ENCODE results near the gene ZCCHC9. TPM values are rescaled to one million over a fixed set of nuclear protein-coding genes. Genes with fewer than 3 reads are reported as not detected.

ZCCHC9 gene
- total RNA-seq, 6 donors from 2014 or later: 14.7 to 35.6 (median 18.3) TPM

DNA sequence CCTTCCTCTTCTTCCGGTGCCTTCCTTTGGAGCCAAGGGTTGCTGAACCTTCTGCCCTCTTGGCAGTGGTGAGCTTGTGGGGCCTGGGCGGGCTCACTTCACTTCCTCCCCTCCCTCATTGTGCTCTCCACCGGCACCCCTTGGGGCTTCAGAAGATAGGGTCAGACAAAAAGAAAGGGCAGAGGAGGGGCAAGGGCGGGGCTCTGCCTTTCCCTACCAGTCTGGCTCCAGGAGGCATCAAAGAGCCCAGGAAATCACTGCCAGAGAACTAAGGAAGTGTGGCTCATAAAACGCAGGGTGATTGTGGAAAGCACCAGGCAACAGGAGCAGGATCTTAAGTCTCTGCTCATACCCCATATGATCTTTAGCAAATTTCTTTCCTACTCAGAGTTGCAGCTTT lies 57.7 kb downstream of the ZCCHC9 start:
- H3K27ac ChIP-seq: no peak overlapping the region
- H3K4me1 ChIP-seq: no peaks in the 10 kb centered on the region
- H3K9me3 ChIP-seq: no peaks in the 10 kb centered on the region
- ATAC-seq (ENCODE audit: low FRiP score in 2 of 2) (no peak), DNase-seq (no peak)
- no peaks in the 10 kb centered on the region for H3K27me3 ChIP-seq
- no peaks in the 10 kb centered on the region for H3K36me3 ChIP-seq
- WGBS, 2 donors: 49 to 55% methylated on average over 5 of the region's 5 CpGs
- TF ChIP-seq POLR2A (IDR thresholded peaks at IDR 0.05): no peak
- TF ChIP-seq, protein P1, sequence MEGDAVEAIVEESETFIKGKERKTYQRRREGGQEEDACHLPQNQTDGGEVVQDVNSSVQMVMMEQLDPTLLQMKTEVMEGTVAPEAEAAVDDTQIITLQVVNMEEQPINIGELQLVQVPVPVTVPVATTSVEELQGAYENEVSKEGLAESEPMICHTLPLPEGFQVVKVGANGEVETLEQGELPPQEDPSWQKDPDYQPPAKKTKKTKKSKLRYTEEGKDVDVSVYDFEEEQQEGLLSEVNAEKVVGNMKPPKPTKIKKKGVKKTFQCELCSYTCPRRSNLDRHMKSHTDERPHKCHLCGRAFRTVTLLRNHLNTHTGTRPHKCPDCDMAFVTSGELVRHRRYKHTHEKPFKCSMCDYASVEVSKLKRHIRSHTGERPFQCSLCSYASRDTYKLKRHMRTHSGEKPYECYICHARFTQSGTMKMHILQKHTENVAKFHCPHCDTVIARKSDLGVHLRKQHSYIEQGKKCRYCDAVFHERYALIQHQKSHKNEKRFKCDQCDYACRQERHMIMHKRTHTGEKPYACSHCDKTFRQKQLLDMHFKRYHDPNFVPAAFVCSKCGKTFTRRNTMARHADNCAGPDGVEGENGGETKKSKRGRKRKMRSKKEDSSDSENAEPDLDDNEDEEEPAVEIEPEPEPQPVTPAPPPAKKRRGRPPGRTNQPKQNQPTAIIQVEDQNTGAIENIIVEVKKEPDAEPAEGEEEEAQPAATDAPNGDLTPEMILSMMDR (IDR thresholded peaks at IDR 0.05): no peak
- TF ChIP-seq EP300 (IDR thresholded peaks at IDR 0.05): no peak
- TF ChIP-seq POLR2AphosphoS5 (IDR thresholded peaks at IDR 0.05): no peak
- no peak overlapping the region for H3K4me3 ChIP-seq

- 81 to 86% methylated on average over 2 of the region's 2 CpGs for WGBS, 2 donors
- H3K36me3 ChIP-seq: no peaks in the 10 kb centered on the region
- H3K9me3 ChIP-seq: no peaks in the 10 kb centered on the region
- ATAC-seq (ENCODE audit: low FRiP score in 2 of 2): no peak
- H3K4me1 ChIP-seq: no peaks in the 10 kb centered on the region
- H3K4me3 ChIP-seq: no peak overlapping the region
- no peak for DNase-seq
- no peak overlapping the region for H3K27ac ChIP-seq
- TF ChIP-seq, protein P1 (IDR thresholded peaks at IDR 0.05): no peak
- TF ChIP-seq POLR2AphosphoS5 (IDR thresholded peaks at IDR 0.05) (no peak), EP300 (IDR thresholded peaks at IDR 0.05) (no peak), POLR2A (IDR thresholded peaks at IDR 0.05) (no peak)
- no peaks in the 10 kb centered on the region for H3K27me3 ChIP-seq
Measured at GRCh38 chr5:81359881-81360280, 58.5 kb downstream of the ZCCHC9 start.

DNA sequence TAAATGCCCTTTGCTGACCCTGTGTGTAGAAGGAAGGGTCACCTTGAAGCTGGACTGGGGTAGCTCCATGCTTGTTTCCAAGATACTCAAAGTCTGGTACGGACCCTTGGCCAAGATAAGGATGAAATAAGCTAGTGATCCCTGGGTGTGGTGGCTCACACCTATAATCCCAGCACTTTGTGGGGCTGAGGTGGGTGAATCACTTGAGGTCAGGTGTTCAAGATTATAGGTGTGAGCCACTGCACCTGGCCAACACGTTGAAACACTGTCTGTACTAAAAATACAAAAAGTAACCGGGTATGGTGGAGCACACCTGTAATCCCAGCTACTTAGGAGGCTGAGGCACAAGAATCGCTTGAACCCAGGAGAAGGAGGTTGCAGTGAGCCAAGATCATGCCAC lies 59.3 kb downstream of the ZCCHC9 start:
- no peaks in the 10 kb centered on the region for H3K4me1 ChIP-seq
- TF ChIP-seq EP300 (IDR thresholded peaks at IDR 0.05): no peak
- TF ChIP-seq POLR2AphosphoS5 (IDR thresholded peaks at IDR 0.05): no peak
- TF ChIP-seq, protein P1 (IDR thresholded peaks at IDR 0.05): no peak
- TF ChIP-seq POLR2A (IDR thresholded peaks at IDR 0.05): no peak
- H3K9me3 ChIP-seq: no peaks in the 10 kb centered on the region
- H3K36me3 ChIP-seq: no peaks in the 10 kb centered on the region
- DNase-seq (no peak), ATAC-seq (ENCODE audit: low FRiP score in 2 of 2) (no peak)
- no peak overlapping the region for H3K27ac ChIP-seq
- 91 to 95% methylated on average over 4 of the region's 4 CpGs for WGBS, 2 donors
- no peaks in the 10 kb centered on the region for H3K27me3 ChIP-seq
- no peak overlapping the region for H3K4me3 ChIP-seq

DNA sequence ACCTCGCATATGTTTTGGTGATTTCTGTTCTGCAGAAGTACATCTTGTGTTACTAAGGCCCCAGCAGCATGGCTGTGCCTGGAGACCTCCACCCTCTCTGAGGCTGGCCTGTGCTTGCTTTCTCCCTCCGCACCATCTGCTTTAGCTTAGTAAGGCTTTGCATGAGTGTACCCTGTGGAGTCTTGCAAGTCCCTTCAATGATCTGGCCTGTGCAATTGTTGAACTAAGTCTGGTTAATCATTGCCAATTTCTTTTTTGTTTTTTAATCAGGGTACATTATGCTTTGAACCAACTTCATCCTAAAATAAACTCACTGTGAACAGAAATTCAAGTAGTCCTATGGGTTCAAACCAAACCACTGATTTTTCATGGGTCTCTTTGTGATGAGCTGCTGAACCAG lies 60.2 kb downstream of the ZCCHC9 start:
- WGBS, 2 donors: 92 to 96% methylated on average over 2 of the region's 2 CpGs
- no peak overlapping the region for H3K4me3 ChIP-seq
- no peaks in the 10 kb centered on the region for H3K27me3 ChIP-seq
- H3K27ac ChIP-seq: no peak overlapping the region
- ATAC-seq (ENCODE audit: low FRiP score in 2 of 2) (no peak), DNase-seq (no peak)
- H3K36me3 ChIP-seq: no peaks in the 10 kb centered on the region
- no peaks in the 10 kb centered on the region for H3K9me3 ChIP-seq
- TF ChIP-seq EP300 (IDR thresholded peaks at IDR 0.05) (no peak), POLR2A (IDR thresholded peaks at IDR 0.05) (no peak), POLR2AphosphoS5 (IDR thresholded peaks at IDR 0.05) (no peak)
- TF ChIP-seq, protein P1 (IDR thresholded peaks at IDR 0.05): no peak
- H3K4me1 ChIP-seq: no peaks in the 10 kb centered on the region

Other genes starting within 250 kb of the ZCCHC9 start
- 1 to 10 TPM in 3 of 6 donors, not detected in 3; 2.1 to 2.7 (median 2.3) TPM for gene CKMT2, start 68.3 kb upstream of the ZCCHC9 start, total RNA-seq
- gene ACOT12, start 92.5 kb downstream of the ZCCHC9 start, total RNA-seq: not detected